Glomerular endothelial cell (primary cell): ENCODE measurements around the gene MYBPH. TPM values are rescaled to one million over a fixed set of nuclear protein-coding genes. Genes with fewer than 3 reads are reported as not detected.

Experiments
- DNase-seq: peaks from one replicate; pipeline ENCODE4 v3.0.0-alpha.2; 2011; ENCODE audit warnings: low read depth, low spot score; ENCODE audit errors: extremely low read depth
- total RNA-seq: library from RNA; depleted of rRNA; stranded (reverse); fragments of >200 nt; gene quantifications from 2 replicates; pipeline ENCODE4 v1.2.3, GENCODE V29; 2015

MYBPH gene
- total RNA-seq, 1 donor from 2014 or later = not detected

- DNase-seq = no peak
Measured at GRCh38 chr1:203180611-203181330, 5.1 kb upstream of the MYBPH start.

- DNase-seq = no peak
Measured at GRCh38 chr1:203179667-203180005, 4.0 kb upstream of the MYBPH start.

GRCh38 chr1:203178821-203179666, 3.4 kb upstream of the MYBPH start:
- no peak for DNase-seq

- DNase-seq = no peak
Measured at GRCh38 chr1:203178083-203178482, 2.5 kb upstream of the MYBPH start.

- DNase-seq = no peak
Measured at GRCh38 chr1:203177470-203178039, 1.9 kb upstream of the MYBPH start.

- no peak for DNase-seq
Measured at GRCh38 chr1:203177036-203177405, 1.4 kb upstream of the MYBPH start.

- DNase-seq = no peak
Measured at GRCh38 chr1:203176273-203177035, 828 bp upstream of the MYBPH start.

- no peak for DNase-seq
Measured at GRCh38 chr1:203175827-203176241, 208 bp upstream of the MYBPH start.

- DNase-seq = no peak
Measured at GRCh38 chr1:203174324-203174985, 1.2 kb downstream of the MYBPH start.

- no peak for DNase-seq
Measured at GRCh38 chr1:203173566-203173965, 2.1 kb downstream of the MYBPH start.

GRCh38 chr1:203173011-203173555, 2.5 kb downstream of the MYBPH start:
- no peak for DNase-seq

GRCh38 chr1:203172184-203173010, 3.2 kb downstream of the MYBPH start:
- peak; percentile 10 for DNase-seq

- no peak for DNase-seq
Measured at GRCh38 chr1:203171341-203172183, 4.1 kb downstream of the MYBPH start.

GRCh38 chr1:203170625-203171330, 4.8 kb downstream of the MYBPH start:
- no peak for DNase-seq

GRCh38 chr1:203169770-203170520, 5.7 kb downstream of the MYBPH start:
- DNase-seq = no peak

GRCh38 chr1:203168991-203169390, 6.6 kb downstream of the MYBPH start:
- no peak for DNase-seq

- no peak for DNase-seq
Measured at GRCh38 chr1:203168256-203168786, 7.3 kb downstream of the MYBPH start.
